ENCODE measurements around the gene DOK3. TPM values are rescaled to one million over a fixed set of nuclear protein-coding genes. Genes with fewer than 3 reads are reported as not detected.

DOK3 gene
- total and polyA plus RNA-seq, 2 donors (not counting 3 experiments of a cell fraction or from before 2014, with no cell fraction given): 4.8 to 5.3 TPM

- H3K4me3 ChIP-seq (replicated peaks in 1 of 3; ENCODE audit: insufficient read depth in 1 of 3, low read depth in 1 of 3, low read length in 3 of 3): peak overlapping the region in 1 of 3 experiments; percentile 98
- TF ChIP-seq FOS (IDR thresholded peaks at IDR 0.05; ENCODE audit: borderline replicate concordance, insufficient read depth, low read length) (no peak), EZH2 (IDR thresholded peaks at IDR 0.05; ENCODE audit: borderline replicate concordance, low read depth, low read length, severe bottlenecking) (no peak), MAX (IDR thresholded peaks at IDR 0.05; ENCODE audit: insufficient read depth, insufficient read length) (no peak), JUN (IDR thresholded peaks at IDR 0.05; ENCODE audit: borderline replicate concordance, insufficient read depth, insufficient read length, low read depth) (no peak), POLR2A (IDR thresholded peaks at IDR 0.05; ENCODE audit: low read depth, low read length) (no peak), POLR2AphosphoS5 (IDR thresholded peaks at IDR 0.05; ENCODE audit: insufficient read depth, low read depth, low read length) (no peak), MYC (IDR thresholded peaks at IDR 0.05; ENCODE audit: low read depth, low read length) (no peak), GATA2 (IDR thresholded peaks at IDR 0.05; ENCODE audit: insufficient read depth, insufficient read length, low read depth, low read length) (no peak)
- TF ChIP-seq, protein P1, sequence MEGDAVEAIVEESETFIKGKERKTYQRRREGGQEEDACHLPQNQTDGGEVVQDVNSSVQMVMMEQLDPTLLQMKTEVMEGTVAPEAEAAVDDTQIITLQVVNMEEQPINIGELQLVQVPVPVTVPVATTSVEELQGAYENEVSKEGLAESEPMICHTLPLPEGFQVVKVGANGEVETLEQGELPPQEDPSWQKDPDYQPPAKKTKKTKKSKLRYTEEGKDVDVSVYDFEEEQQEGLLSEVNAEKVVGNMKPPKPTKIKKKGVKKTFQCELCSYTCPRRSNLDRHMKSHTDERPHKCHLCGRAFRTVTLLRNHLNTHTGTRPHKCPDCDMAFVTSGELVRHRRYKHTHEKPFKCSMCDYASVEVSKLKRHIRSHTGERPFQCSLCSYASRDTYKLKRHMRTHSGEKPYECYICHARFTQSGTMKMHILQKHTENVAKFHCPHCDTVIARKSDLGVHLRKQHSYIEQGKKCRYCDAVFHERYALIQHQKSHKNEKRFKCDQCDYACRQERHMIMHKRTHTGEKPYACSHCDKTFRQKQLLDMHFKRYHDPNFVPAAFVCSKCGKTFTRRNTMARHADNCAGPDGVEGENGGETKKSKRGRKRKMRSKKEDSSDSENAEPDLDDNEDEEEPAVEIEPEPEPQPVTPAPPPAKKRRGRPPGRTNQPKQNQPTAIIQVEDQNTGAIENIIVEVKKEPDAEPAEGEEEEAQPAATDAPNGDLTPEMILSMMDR (IDR thresholded peaks at IDR 0.05; ENCODE audit: extremely low read depth in 1 of 2, insufficient read depth in 1 of 2, low read depth in 1 of 2, low read length in 2 of 2): no peak
- H3K4me1 ChIP-seq (ENCODE audit: control insufficient read depth, extremely low read depth, insufficient read depth, low read length): peaks cover 8% of the 10 kb centered on the region
- H4K20me1 ChIP-seq (replicated peaks; ENCODE audit: control insufficient read depth, extremely low read depth, insufficient read depth, low read length): no peaks in the 10 kb centered on the region
- no peak for DNase-seq (ENCODE audit: low read depth, low spot score)
- peak overlapping the region; percentile 50 for H3K4me2 ChIP-seq (ENCODE audit: insufficient read depth, low read length)
- POLR2A ChIA-PET: interaction anchor here (2.1 kb wide), 1 partner anchor 18 kb away, joined by 5 read pairs; the partner anchor contains the start of gene PDLIM7
- peaks cover 14% of the 10 kb centered on the region for H3K79me2 ChIP-seq (ENCODE audit: control insufficient read depth, insufficient read depth, low read length)
- BruUV-seq (replicated peaks): no TSS peak
- H3K36me3 ChIP-seq (ENCODE audit: control insufficient read depth in 2 of 2, extremely low read depth in 1 of 2, insufficient read depth in 2 of 2, low read length in 2 of 2): peaks cover 7 to 49% of the 10 kb centered on the region in 2 experiments
- no peak overlapping the region for H3K27ac ChIP-seq (ENCODE audit: insufficient read depth, low read depth, low read length)
- no peaks in the 10 kb centered on the region for H3K9me1 ChIP-seq (replicated peaks; ENCODE audit: control insufficient read depth, extremely low read depth, insufficient read depth, low read length)
- dilution Hi-C loops (cut with MboI; ENCODE audit: extremely low pct_ligation_motif_present, low sequenced_read_pairs): no loop called here
- H3K9me3 ChIP-seq (replicated peaks; ENCODE audit: control insufficient read depth, insufficient read depth, low read length): no peaks in the 10 kb centered on the region
- CTCF ChIA-PET: interaction anchor here (2.1 kb wide), 1 partner anchor 9 kb away, joined by 5 read pairs; no protein-coding TSS in a partner anchor
- no peak overlapping the region for H3K9ac ChIP-seq (replicated peaks; ENCODE audit: extremely low read depth, insufficient read depth, low read length)
- no peaks in the 10 kb centered on the region for H3K27me3 ChIP-seq (ENCODE audit: control insufficient read depth in 2 of 2, insufficient read depth in 2 of 2, low read length in 2 of 2)
- no peak for FAIRE-seq
- intact Hi-C loops (cut with micrococcal nuclease): no loop called here
- H2AFZ ChIP-seq (ENCODE audit: low read depth, low read length): no peak overlapping the region
Observed at GRCh38 chr5:177515580-177515979, 6.0 kb upstream of the DOK3 start.
